ENCODE data around the gene CTNNA3. TPM values are rescaled to one million over a fixed set of nuclear protein-coding genes. Genes with fewer than 3 reads are reported as not detected.

Gene CTNNA3
- total RNA-seq, 1 experiment from 2014 or later, result 0.32 TPM

GRCh38 chr10:66591865-66592264, 1104.1 kb downstream of the CTNNA3 start:
- intact Hi-C loops (cut with micrococcal nuclease), result no loop called here
- Histone ChIP-seq H3K4me3 (replicated peaks in 1 of 2; ENCODE audit: low read depth in 1 of 2, low read length in 2 of 2) (no peak overlapping the region), H3K9me2 (ENCODE audit: insufficient read depth) (no peaks in the 10 kb centered on the region), H4K20me1 (ENCODE audit: insufficient read depth) (no peaks in the 10 kb centered on the region), H3K36me3 (ENCODE audit: control insufficient read depth in 1 of 2, insufficient read depth in 2 of 2, low read length in 2 of 2) (no peaks in the 10 kb centered on the region), H3K4me2 (ENCODE audit: low read length) (no peak overlapping the region), H3K27ac (ENCODE audit: low read depth, low read length) (no peak overlapping the region), H3K79me2 (ENCODE audit: insufficient read depth, low read length) (no peaks in the 10 kb centered on the region), H3K9ac (ENCODE audit: low read length) (no peak overlapping the region), H2AFZ (ENCODE audit: low read depth, low read length, poor library complexity, severe bottlenecking) (no peak overlapping the region), H3K27me3 (ENCODE audit: insufficient read depth, low read length) (no peaks in the 10 kb centered on the region), H3K4me1 (ENCODE audit: control insufficient read depth in 1 of 2, insufficient read depth in 2 of 2, low read length in 2 of 2) (no peaks in the 10 kb centered on the region), H3K9me3 (ENCODE audit: control insufficient read depth in 1 of 2, insufficient read depth in 1 of 2, low read depth in 1 of 2, low read length in 2 of 2) (no peaks in the 10 kb centered on the region)
- POLR2A ChIA-PET, result no interaction called here
- DNase-seq (ENCODE audit: low read depth, low spot score), result no peak
- no TSS peak for BruUV-seq (replicated peaks)
- RAD21 ChIA-PET (ENCODE audit: low non-redundant PET in 1 of 2, low total read pairs in 2 of 2, uncharacterized antibody in 2 of 2, unreplicated experiment in 2 of 2), result no interaction called here
- TF ChIP-seq POLR2A (IDR thresholded peaks at IDR 0.05; ENCODE audit: borderline replicate concordance, extremely low read depth, insufficient read depth, insufficient read length) (no peak), MAX (IDR thresholded peaks at IDR 0.05) (no peak), SP1 (IDR thresholded peaks at IDR 0.05; ENCODE audit: low read depth) (no peak), EZH2phosphoT487 (IDR thresholded peaks at IDR 0.05; ENCODE audit: borderline replicate concordance) (no peak), JUND (IDR thresholded peaks at IDR 0.05) (no peak)
- CTCF ChIA-PET, result interaction anchor here (0.6 kb wide), 1 partner anchor 284 kb away, joined by 3 read pairs; no protein-coding TSS in a partner anchor
- no peak for ATAC-seq

GRCh38 chr10:66587680-66588050, 1108.3 kb downstream of the CTNNA3 start:
- TF ChIP-seq YY1 (IDR thresholded peaks at IDR 0.05; ENCODE audit: extremely low read depth, insufficient replicate concordance, low read depth, low read length), result no peak
- no peak for TF ChIP-seq EZH2 (IDR thresholded peaks at IDR 0.05)
- no peak for TF ChIP-seq POLR2AphosphoS5 (IDR thresholded peaks at IDR 0.05; ENCODE audit: low read depth, low read length)
- no peak for TF ChIP-seq JUND (IDR thresholded peaks at IDR 0.05)
- TF ChIP-seq SP1 (IDR thresholded peaks at IDR 0.05; ENCODE audit: low read depth), result no peak
- TF ChIP-seq ELF1 (IDR thresholded peaks at IDR 0.05; ENCODE audit: borderline replicate concordance, low read depth), result no peak
- no peak for TF ChIP-seq CBX3 (IDR thresholded peaks at IDR 0.05; ENCODE audit: low read depth)
- TF ChIP-seq MAX (IDR thresholded peaks at IDR 0.05), result no peak
- TF ChIP-seq EZH2phosphoT487 (IDR thresholded peaks at IDR 0.05; ENCODE audit: borderline replicate concordance), result no peak
- TF ChIP-seq SRF (IDR thresholded peaks at IDR 0.05; ENCODE audit: low read depth), result no peak
- no peak for TF ChIP-seq RAD21 (IDR thresholded peaks at IDR 0.05; ENCODE audit: low read depth)
- TF ChIP-seq POLR2A (IDR thresholded peaks at IDR 0.05; ENCODE audit: borderline replicate concordance, extremely low read depth, insufficient read depth, insufficient read length), result no peak
- no peak for TF ChIP-seq EGR1 (IDR thresholded peaks at IDR 0.05; ENCODE audit: low read depth)
- TF ChIP-seq ATF3 (IDR thresholded peaks at IDR 0.05), result no peak
- no peaks in the 10 kb centered on the region for H4K20me1 ChIP-seq (ENCODE audit: insufficient read depth)
- no peak for ATAC-seq
- H3K27me3 ChIP-seq (ENCODE audit: insufficient read depth, low read length), result no peaks in the 10 kb centered on the region
- H3K79me2 ChIP-seq (ENCODE audit: insufficient read depth, low read length), result no peaks in the 10 kb centered on the region
- no peak overlapping the region for H3K4me2 ChIP-seq (ENCODE audit: low read length)
- DNase-seq (ENCODE audit: low read depth, low spot score), result no peak
- no peaks in the 10 kb centered on the region for H3K9me2 ChIP-seq (ENCODE audit: insufficient read depth)
- intact Hi-C loops (cut with micrococcal nuclease), result no loop called here
- H3K9ac ChIP-seq (ENCODE audit: low read length), result no peak overlapping the region
- no peaks in the 10 kb centered on the region for H3K9me3 ChIP-seq (ENCODE audit: control insufficient read depth in 1 of 2, insufficient read depth in 1 of 2, low read depth in 1 of 2, low read length in 2 of 2)
- no peaks in the 10 kb centered on the region for H3K36me3 ChIP-seq (ENCODE audit: control insufficient read depth in 1 of 2, insufficient read depth in 2 of 2, low read length in 2 of 2)
- BruUV-seq (replicated peaks), result no TSS peak
- POLR2A ChIA-PET, result no interaction called here
- RAD21 ChIA-PET (ENCODE audit: low non-redundant PET in 1 of 2, low total read pairs in 2 of 2, uncharacterized antibody in 2 of 2, unreplicated experiment in 2 of 2), result no interaction called here
- no peak overlapping the region for H3K4me3 ChIP-seq (replicated peaks in 1 of 2; ENCODE audit: low read depth in 1 of 2, low read length in 2 of 2)
- H3K27ac ChIP-seq (ENCODE audit: low read depth, low read length), result no peak overlapping the region
- CTCF ChIA-PET, result no interaction called here
- H3K4me1 ChIP-seq (ENCODE audit: control insufficient read depth in 1 of 2, insufficient read depth in 2 of 2, low read length in 2 of 2), result no peaks in the 10 kb centered on the region
- no peak overlapping the region for H2AFZ ChIP-seq (ENCODE audit: low read depth, low read length, poor library complexity, severe bottlenecking)
